CD4-positive, alpha-beta T cell treated with Interleukin-1 beta for 1 hour (primary cell): Measurements from ENCODE around the gene GFOD1.
"Not testable (repeated sequence)": the region's sequence is repeated elsewhere in the genome, so short reads cannot be mapped to it uniquely, and the experiment has no call there.

Source experiments
- DNase-seq, 2 donors: peaks; one replicate each; pipeline ENCODE4 v3.0.0-alpha.2; 2020 to 2022

Gene GFOD1

GRCh38 chr6:13462458-13463327 is 24.7 kb downstream of the GFOD1 start:
- no peak for DNase-seq

- peak in 1 of 2 donors; percentile 73 for DNase-seq
Observed at GRCh38 chr6:13461805-13462204, 25.6 kb downstream of the GFOD1 start.

- no peak for DNase-seq
Observed at GRCh38 chr6:13461307-13461706, 26.1 kb downstream of the GFOD1 start.

GRCh38 chr6:13460289-13460688 is 27.1 kb downstream of the GFOD1 start:
- not testable (repeated sequence) for DNase-seq

GRCh38 chr6:13457577-13457976 is 29.8 kb downstream of the GFOD1 start:
- no peak for DNase-seq

- DNase-seq = no peak
Observed at GRCh38 chr6:13455552-13455966, 31.8 kb downstream of the GFOD1 start.

GRCh38 chr6:13454286-13455221 is 32.8 kb downstream of the GFOD1 start:
- peak; percentile 66 to 78 for DNase-seq

GRCh38 chr6:13453771-13454251 is 33.6 kb downstream of the GFOD1 start:
- peak in 1 of 2 donors; percentile 37 for DNase-seq

- no peak for DNase-seq
Observed at GRCh38 chr6:13453153-13453552, 34.2 kb downstream of the GFOD1 start.

GRCh38 chr6:13452346-13453117 is 34.9 kb downstream of the GFOD1 start:
- DNase-seq = no peak

GRCh38 chr6:13451181-13451895 is 36.1 kb downstream of the GFOD1 start:
- DNase-seq = no peak

GRCh38 chr6:13450628-13451027 is 36.8 kb downstream of the GFOD1 start:
- no peak for DNase-seq

GRCh38 chr6:13447949-13448724 is 39.3 kb downstream of the GFOD1 start:
- no peak for DNase-seq

GRCh38 chr6:13446381-13446780 is 41.0 kb downstream of the GFOD1 start:
- no peak for DNase-seq

- no peak for DNase-seq
Observed at GRCh38 chr6:13445744-13446115, 41.7 kb downstream of the GFOD1 start.

- DNase-seq = no peak
Observed at GRCh38 chr6:13445005-13445743, 42.2 kb downstream of the GFOD1 start.

- no peak for DNase-seq
Observed at GRCh38 chr6:13444604-13445003, 42.8 kb downstream of the GFOD1 start.

- not testable (repeated sequence) for DNase-seq
Observed at GRCh38 chr6:13443978-13444377, 43.4 kb downstream of the GFOD1 start.

GRCh38 chr6:13441778-13442177 is 45.6 kb downstream of the GFOD1 start:
- DNase-seq = no peak

GRCh38 chr6:13439644-13440043 is 47.8 kb downstream of the GFOD1 start:
- DNase-seq = no peak
